CD4-positive, alpha-beta T cell treated with Interleukin-15 for 4 hours (primary cell): ENCODE data around the gene FMNL2.

Experiments used
- DNase-seq: peaks from one replicate; pipeline ENCODE4 v3.0.0-alpha.2; 2020; ENCODE audit warnings: low spot score

Gene FMNL2

DNA sequence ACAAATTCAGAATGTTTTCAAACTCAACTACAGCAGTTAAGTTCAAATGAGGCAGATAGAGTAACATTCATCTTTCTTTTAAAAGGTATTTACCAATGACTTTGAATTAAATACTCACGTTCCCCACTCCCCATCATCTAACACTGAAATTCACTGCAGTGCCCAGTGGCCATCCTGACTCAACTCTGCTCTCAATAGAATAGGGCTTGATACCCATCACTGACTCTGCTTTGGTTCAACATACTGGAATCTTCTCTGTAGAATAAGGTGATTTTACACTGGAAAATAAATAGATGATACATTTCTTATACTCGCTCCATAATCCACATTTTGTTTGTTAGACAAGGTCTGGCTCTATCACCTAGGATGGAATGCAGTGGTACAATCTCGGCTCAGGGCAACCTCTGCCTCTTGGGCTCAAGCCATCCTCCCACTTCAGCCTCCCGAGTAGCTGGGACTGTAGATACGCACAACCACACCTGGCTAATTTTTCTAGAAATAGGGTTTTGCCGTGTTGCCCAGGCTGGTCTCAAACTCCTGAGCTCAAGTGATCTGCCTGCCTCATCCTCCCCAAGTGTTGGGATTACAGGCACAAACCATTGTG lies 315.9 kb downstream of the FMNL2 start:
- DNase-seq = no peak

GRCh38 chr2:152651834-152652233 lies 316.9 kb downstream of the FMNL2 start:
- no peak for DNase-seq

DNA sequence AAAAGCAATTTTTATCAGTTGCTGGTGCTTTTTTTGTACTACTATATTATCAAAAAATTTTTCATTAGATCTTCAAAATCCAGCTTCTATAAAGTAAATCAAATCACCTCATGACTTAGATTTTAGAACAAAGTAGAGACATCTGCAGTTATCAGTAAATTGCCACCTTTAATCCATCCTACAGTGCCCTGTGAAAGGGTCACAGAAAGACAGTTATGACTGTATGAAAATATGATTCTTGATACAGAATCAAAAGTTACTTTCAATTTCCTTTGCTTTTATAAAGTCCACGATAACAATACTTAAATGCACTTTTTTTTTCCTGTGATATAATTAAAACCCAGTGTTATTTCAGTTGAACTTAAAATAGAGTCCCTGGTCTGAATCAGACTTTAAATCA lies 320.9 kb downstream of the FMNL2 start:
- no peak for DNase-seq

- DNase-seq = no peak
Measured at GRCh38 chr2:152657043-152657442, 322.1 kb downstream of the FMNL2 start.

DNA sequence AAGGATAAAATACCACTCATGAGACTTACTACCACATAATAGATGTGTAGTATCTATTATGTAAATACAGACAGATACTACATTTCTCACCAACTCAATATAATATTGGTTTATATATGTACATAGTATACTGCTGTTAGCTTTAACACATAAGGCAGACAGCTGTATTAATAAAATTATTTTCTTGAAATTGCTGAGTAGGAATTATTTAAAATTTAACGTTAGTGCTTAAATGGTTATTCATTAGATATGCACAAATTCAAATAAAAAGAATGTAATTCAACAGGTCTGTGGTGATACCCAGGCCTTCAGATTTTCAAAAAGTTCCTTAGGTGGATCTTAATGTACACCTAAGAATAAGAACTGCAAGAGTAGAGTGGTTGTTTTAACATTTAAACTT lies 323.2 kb downstream of the FMNL2 start:
- DNase-seq = no peak

DNA sequence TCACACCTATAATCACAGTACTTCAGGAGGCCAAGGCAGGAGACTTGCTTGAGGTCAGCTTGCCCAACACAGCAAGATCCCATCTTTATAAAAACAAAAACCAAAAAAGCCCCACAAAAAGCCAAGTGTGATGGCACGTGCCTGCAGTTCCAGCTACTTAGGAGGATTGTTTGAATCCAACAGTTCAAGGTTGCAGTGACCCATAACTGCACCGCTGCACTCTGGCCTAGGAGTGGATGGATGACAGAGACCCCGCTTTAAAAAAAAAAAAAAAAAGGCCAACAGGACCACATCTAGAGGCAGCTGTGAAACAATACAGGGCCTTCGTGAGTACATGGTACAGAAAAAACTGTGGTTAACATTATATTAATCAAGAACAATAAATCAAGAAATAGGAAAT lies 326.1 kb downstream of the FMNL2 start:
- DNase-seq = no peak

GRCh38 chr2:152664725-152665124 lies 329.8 kb downstream of the FMNL2 start:
- DNase-seq = no peak

- DNase-seq = no peak
Measured at GRCh38 chr2:152674334-152674733, 339.4 kb downstream of the FMNL2 start.

DNA sequence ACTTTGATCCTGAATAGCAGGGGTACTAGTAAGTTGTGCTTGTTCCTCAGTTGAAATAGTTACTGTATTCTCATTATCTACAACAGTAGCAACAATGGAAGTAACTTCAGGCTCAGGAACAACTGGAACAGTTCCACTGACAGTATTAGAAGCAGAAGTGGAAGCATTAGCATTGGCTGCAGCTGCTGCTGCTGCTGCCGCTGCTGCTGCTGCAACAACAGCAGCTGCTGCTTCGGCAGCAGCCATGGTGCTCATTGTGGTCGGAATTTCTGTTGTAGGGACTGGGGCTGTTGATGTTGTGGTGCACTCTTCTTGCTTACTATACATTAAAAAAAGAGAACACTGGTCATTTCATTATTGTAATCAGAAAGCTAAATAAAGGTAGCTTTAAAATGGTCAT lies 341.5 kb downstream of the FMNL2 start:
- DNase-seq = no peak

DNA sequence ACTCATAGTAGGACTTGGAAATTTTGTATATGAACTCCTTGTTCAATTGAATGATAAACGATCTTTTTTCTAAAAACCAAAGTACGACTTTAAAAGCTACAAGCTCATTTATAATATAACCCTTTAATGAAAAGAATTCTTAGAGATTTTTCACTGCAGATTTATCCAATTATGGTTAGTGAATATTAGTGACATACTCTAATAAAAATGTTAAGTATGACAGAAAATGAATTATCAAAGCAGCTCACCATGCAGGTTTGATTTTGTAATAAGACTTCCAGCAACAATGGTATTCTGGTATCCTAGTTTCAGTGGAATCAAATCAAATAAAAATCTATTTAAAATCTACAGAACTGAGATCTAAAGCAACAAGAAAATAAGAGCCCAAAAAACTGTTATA lies 343.8 kb downstream of the FMNL2 start:
- no peak for DNase-seq

GRCh38 chr2:152682663-152683062 lies 347.7 kb downstream of the FMNL2 start:
- no peak for DNase-seq

DNA sequence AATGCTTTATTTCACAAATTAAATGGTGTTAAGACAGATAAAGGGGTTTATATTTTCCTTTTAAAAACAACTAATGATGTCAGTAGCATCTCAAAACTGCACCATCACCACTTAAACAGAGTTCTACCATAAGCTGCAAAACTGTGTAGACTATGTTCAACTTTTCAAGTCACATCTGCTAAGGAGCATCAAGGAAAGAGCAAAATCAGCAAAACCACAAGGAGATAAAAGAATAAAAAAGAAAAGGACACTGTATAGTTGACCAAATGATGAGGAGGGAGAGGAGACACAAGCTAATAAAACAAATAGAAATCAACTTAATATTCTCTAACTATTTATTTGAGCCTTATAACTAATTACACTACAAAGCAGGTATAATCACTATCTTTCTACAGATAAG lies 348.4 kb downstream of the FMNL2 start:
- DNase-seq = no peak

GRCh38 chr2:152686321-152686720 lies 351.3 kb downstream of the FMNL2 start:
- no peak for DNase-seq

DNA sequence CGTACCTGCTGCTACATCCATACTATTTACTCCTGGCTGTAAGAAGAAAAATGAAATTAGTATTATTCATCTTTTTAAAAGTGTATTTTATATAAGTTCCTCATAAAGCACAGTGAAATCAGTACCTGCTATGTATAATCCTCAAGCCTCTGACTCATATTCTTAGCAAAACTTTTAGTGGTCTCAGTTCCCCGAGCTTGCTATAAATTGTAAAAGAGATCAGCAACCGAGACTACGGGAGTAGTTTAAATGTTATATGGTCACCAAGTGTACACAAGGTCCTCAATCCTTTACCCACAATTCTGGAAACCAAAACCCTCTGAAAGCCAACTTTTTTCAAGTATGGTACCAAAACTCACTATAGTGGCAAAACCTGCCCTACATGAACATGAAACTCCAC lies 358.1 kb downstream of the FMNL2 start:
- DNase-seq = peak; percentile 6

DNA sequence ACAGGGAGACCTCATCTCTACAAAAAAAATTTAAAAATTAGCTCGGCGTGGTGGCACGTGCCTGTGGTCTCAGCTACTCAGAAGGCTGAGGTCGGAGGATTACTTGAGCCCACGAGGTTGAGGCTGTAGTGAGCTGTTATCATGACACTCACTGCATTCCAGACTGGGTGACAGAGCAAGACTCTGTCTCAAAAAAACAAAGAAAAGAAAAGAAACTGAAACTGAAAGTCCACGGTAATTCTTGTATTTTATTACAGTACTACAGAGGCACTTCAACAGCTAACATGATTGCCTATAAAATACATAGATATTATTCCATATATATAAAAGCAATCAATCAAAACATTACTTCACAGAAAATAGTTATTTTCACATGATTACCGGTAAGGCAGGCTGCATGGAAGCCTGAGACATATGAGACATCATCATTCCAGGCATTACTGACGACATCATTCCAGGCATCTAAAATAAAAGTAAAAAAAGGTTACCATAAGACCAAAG lies 359.2 kb downstream of the FMNL2 start:
- peak; percentile 56 for DNase-seq

DNA sequence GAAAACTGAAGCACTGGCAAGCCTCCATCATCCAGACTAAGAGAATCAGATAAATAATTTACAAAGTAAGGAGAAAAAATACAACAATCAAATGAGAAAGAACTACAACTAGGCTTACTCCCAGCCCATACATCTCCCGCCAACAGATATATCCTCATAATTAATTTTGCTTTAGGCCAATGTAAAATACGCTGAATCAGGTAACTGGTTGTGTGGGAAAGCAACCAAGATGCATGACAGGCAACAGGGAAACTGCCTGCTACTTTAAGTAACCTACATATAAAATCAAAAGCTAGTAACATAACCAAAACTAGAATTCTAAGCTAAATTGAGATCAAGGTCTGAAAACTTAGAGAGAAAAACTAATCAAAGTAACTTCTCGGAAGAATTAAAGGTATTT lies 360.8 kb downstream of the FMNL2 start:
- no peak for DNase-seq

GRCh38 chr2:152696476-152696875 lies 361.5 kb downstream of the FMNL2 start:
- DNase-seq = no peak
